Endothelial cell of umbilical vein (primary cell): ENCODE results near the gene CSNK1G3. TPM values are rescaled to one million over a fixed set of nuclear protein-coding genes. Genes with fewer than 3 reads are reported as not detected.

Experiments
- BruUV-seq: library from RNA; stranded (reverse); fragments of 400-500 nt; replicated peaks from 2 replicates; lab custom pipeline; 2021; lab: Mats Ljungman, UMichigan
- CTCF ChIA-PET: fragments of 300-600, 350-600 bp; sonication (Branson Sonifier 250); formaldehyde crosslinking; loops from one replicate; lab custom pipeline; 2021; ENCODE audit warnings: antibody characterized with exemption, inconsistent platforms; lab: Charles Lee
- POLR2A ChIA-PET: fragments of 300-600, 350-600 bp; sonication (Branson Sonifier 250); formaldehyde crosslinking; loops from one replicate; lab custom pipeline; 2021; ENCODE audit warnings: antibody characterized with exemption, inconsistent platforms; lab: Charles Lee
- DNase-seq: peaks from one replicate; pipeline ENCODE4 v3.0.0-alpha.2; 2011; ENCODE audit warnings: low read depth, low spot score
- FAIRE-seq: peaks from 2 replicates; lab custom pipeline; 2011; peaks lifted over from hg19 to GRCh38; lab: Jason Lieb, UNC
- H2AFZ ChIP-seq: 2 replicates; pipeline ENCODE4 v1.6.0; 2012; ENCODE audit warnings: low read depth, low read length, control low read depth, inconsistent platforms
- H3K27ac ChIP-seq: 2 replicates; pipeline ENCODE4 v1.5.1; 2011; ENCODE audit warnings: low read depth, mild to moderate bottlenecking, control low read depth, low read length, moderate library complexity; ENCODE audit not compliant: insufficient read depth
- H3K27me3 ChIP-seq, 2 experiments: 2 replicates each; pipeline versions ENCODE4 v1.6.0 to v1.6.1; 2011; ENCODE audit warnings: low read length in 2 of 2, mixed read lengths in 1 of 2; ENCODE audit not compliant: control insufficient read depth in 2 of 2, insufficient read depth in 2 of 2
- H3K36me3 ChIP-seq, 2 experiments: 2 replicates in 1 of 2; 3 replicates in 1 of 2; pipeline ENCODE4 v1.5.1; 2011; ENCODE audit warnings: low read length in 2 of 2, mild to moderate bottlenecking in 1 of 2, moderate library complexity in 1 of 2; ENCODE audit not compliant: control insufficient read depth in 2 of 2, insufficient read depth in 2 of 2; ENCODE audit errors: extremely low read depth in 1 of 2
- H3K4me1 ChIP-seq: 3 replicates; pipeline ENCODE4 v1.5.1; 2011; ENCODE audit warnings: mild to moderate bottlenecking, low read length; ENCODE audit not compliant: control insufficient read depth, insufficient read depth; ENCODE audit errors: extremely low read depth
- H3K4me2 ChIP-seq: 2 replicates; pipeline ENCODE4 v1.6.1; 2011; ENCODE audit warnings: low read length, control low read depth, mixed read lengths; ENCODE audit not compliant: insufficient read depth
- H3K4me3 ChIP-seq, 3 experiments: fragments of 200-600 bp in 1 of 3; sonication (generic), shearing (Covaris generic) in 1 of 3; replicated peaks in 1 of 3; 2 replicates each; pipeline ENCODE4 v1.5.1; 2011 to 2016; ENCODE audit warnings: control low read depth in 3 of 3, low read length in 3 of 3, mild to moderate bottlenecking in 2 of 3, inconsistent platforms in 1 of 3, low read depth in 1 of 3, moderate library complexity in 1 of 3; ENCODE audit not compliant: insufficient read depth in 1 of 3
- H3K79me2 ChIP-seq: 2 replicates; pipeline ENCODE4 v1.6.0; 2012; ENCODE audit warnings: low read length, inconsistent platforms; ENCODE audit not compliant: control insufficient read depth, insufficient read depth
- H3K9ac ChIP-seq: replicated peaks from 2 replicates; pipeline ENCODE3; 2011; ENCODE audit warnings: low read length, control low read depth; ENCODE audit not compliant: insufficient read depth; ENCODE audit errors: extremely low read depth
- H3K9me1 ChIP-seq: replicated peaks from 3 replicates; pipeline ENCODE4 v1.6.0; 2011; ENCODE audit warnings: mild to moderate bottlenecking, low read length; ENCODE audit not compliant: control insufficient read depth, insufficient read depth; ENCODE audit errors: extremely low read depth
- H3K9me3 ChIP-seq: replicated peaks from 2 replicates; pipeline ENCODE4 v1.5.1; 2012; ENCODE audit warnings: low read length, inconsistent platforms; ENCODE audit not compliant: control insufficient read depth, insufficient read depth
- H4K20me1 ChIP-seq: replicated peaks from 2 replicates; pipeline ENCODE3; 2011; ENCODE audit warnings: mild to moderate bottlenecking, low read length; ENCODE audit not compliant: control insufficient read depth, insufficient read depth; ENCODE audit errors: extremely low read depth
- EZH2 ChIP-seq: IDR thresholded peaks from 2 replicates; pipeline ENCODE4 v1.6.1; 2012; ENCODE audit warnings: borderline replicate concordance, low read depth, mild to moderate bottlenecking, moderate library complexity, low read length, inconsistent platforms; ENCODE audit not compliant: severe bottlenecking
- FOS ChIP-seq: IDR thresholded peaks from 2 replicates; pipeline ENCODE4 v1.6.1; 2011; ENCODE audit warnings: mild to moderate bottlenecking, low read length, moderate library complexity, borderline replicate concordance; ENCODE audit not compliant: insufficient read depth
- GATA2 ChIP-seq: IDR thresholded peaks from 2 replicates; pipeline ENCODE4 v1.7.0; 2011; ENCODE audit warnings: low read depth, mild to moderate bottlenecking, moderate library complexity, mixed read lengths, low read length; ENCODE audit not compliant: insufficient read length, insufficient read depth
- JUN ChIP-seq: IDR thresholded peaks from 2 replicates; pipeline ENCODE4 v1.6.1; 2011; ENCODE audit warnings: borderline replicate concordance, low read depth; ENCODE audit not compliant: insufficient read length, insufficient read depth
- MAX ChIP-seq: IDR thresholded peaks from 2 replicates; pipeline ENCODE4 v1.6.1; 2011; ENCODE audit not compliant: insufficient read depth, insufficient read length
- MYC ChIP-seq: IDR thresholded peaks from one replicate; pipeline ENCODE4 v1.6.1; 2011; ENCODE audit warnings: mild to moderate bottlenecking, low read depth, low read length
- POLR2A ChIP-seq: IDR thresholded peaks from 2 replicates; pipeline ENCODE4 v1.6.1; 2012; ENCODE audit warnings: low read depth, mild to moderate bottlenecking, control low read depth, low read length
- POLR2AphosphoS5 ChIP-seq: IDR thresholded peaks from 2 replicates; pipeline ENCODE4 v1.6.1; 2012; ENCODE audit warnings: low read depth, mild to moderate bottlenecking, control low read depth, low read length, moderate library complexity; ENCODE audit not compliant: insufficient read depth
- dilution Hi-C: fragments of 300-500 bp; cut with MboI; formaldehyde crosslinking; loops from one replicate; pipeline ENCODE4 v1.15.0; 2019; ENCODE audit warnings: low sequenced_read_pairs; ENCODE audit not compliant: extremely low pct_ligation_motif_present
- intact Hi-C: fragments of 100-400 bp; cut with micrococcal nuclease; formaldehyde crosslinking; loops from one replicate; pipeline ENCODE4 v1.10.0; 2022
- polyA plus RNA-seq, 4 experiments: library from polyadenylated mRNA; depleted of rRNA in 3 of 4; stranded (reverse) in 3 of 4; unstranded in 1 of 4; fragments of >200 nt; gene quantifications; 2 replicates each; pipeline versions ENCODE4 v1.2.1 to v1.2.3, GENCODE V29; 2011 to 2012; ENCODE audit warnings: missing spikeins in 1 of 4
- total RNA-seq: library from RNA; stranded (reverse); gene quantifications from 2 replicates; pipeline ENCODE4 v1.2.3, GENCODE V29; 2021
- TF ChIP-seq, protein P1 (sequence below), 2 donors: IDR thresholded peaks; 1 replicate in 1 of 2; 2 replicates in 1 of 2; pipeline ENCODE4 v1.5.1; 2011; ENCODE audit warnings: low read length in 2 of 2, mild to moderate bottlenecking in 2 of 2, moderate library complexity in 2 of 2, control low read depth in 1 of 2, inconsistent platforms in 1 of 2, low read depth in 1 of 2; ENCODE audit not compliant: insufficient read depth in 1 of 2; ENCODE audit errors: extremely low read depth in 1 of 2

Gene CSNK1G3
- total and polyA plus RNA-seq, 2 donors (not counting 3 experiments of a cell fraction or from before 2014, with no cell fraction given) = 10.4 to 35.9 TPM

GRCh38 chr5:123528065-123528464 is 16.1 kb downstream of the CSNK1G3 start:
- Histone ChIP-seq H2AFZ (no peak overlapping the region), H3K9me3 (no peaks in the 10 kb centered on the region), H4K20me1 (peaks cover 9% of the 10 kb centered on the region), H3K4me2 (no peak overlapping the region), H3K4me1 (no peaks in the 10 kb centered on the region), H3K4me3 (no peak overlapping the region), H3K36me3 (no peaks in the 10 kb centered on the region), H3K79me2 (peaks cover 56% of the 10 kb centered on the region), H3K9me1 (peaks cover 2% of the 10 kb centered on the region), H3K9ac (no peak overlapping the region), H3K27ac (no peak overlapping the region), H3K27me3 (no peaks in the 10 kb centered on the region)
- intact Hi-C loops = no loop called here
- ChIA-PET POLR2A (no interaction called here), CTCF (no interaction called here)
- FAIRE-seq = no peak
- no TSS peak for BruUV-seq
- TF ChIP-seq POLR2AphosphoS5 (no peak), JUN (no peak), GATA2 (no peak), MAX (no peak), FOS (no peak), MYC (no peak), POLR2A (no peak), EZH2 (no peak)
- TF ChIP-seq, protein P1, sequence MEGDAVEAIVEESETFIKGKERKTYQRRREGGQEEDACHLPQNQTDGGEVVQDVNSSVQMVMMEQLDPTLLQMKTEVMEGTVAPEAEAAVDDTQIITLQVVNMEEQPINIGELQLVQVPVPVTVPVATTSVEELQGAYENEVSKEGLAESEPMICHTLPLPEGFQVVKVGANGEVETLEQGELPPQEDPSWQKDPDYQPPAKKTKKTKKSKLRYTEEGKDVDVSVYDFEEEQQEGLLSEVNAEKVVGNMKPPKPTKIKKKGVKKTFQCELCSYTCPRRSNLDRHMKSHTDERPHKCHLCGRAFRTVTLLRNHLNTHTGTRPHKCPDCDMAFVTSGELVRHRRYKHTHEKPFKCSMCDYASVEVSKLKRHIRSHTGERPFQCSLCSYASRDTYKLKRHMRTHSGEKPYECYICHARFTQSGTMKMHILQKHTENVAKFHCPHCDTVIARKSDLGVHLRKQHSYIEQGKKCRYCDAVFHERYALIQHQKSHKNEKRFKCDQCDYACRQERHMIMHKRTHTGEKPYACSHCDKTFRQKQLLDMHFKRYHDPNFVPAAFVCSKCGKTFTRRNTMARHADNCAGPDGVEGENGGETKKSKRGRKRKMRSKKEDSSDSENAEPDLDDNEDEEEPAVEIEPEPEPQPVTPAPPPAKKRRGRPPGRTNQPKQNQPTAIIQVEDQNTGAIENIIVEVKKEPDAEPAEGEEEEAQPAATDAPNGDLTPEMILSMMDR (IDR thresholded peaks at IDR 0.05; ENCODE audit: extremely low read depth in 1 of 2, insufficient read depth in 1 of 2, low read depth in 1 of 2, low read length in 2 of 2) = no peak
- dilution Hi-C loops = no loop called here
- no peak for DNase-seq
